HG03139 (cell line): ENCODE results near the gene GNRH2.
"Not testable (repeated sequence)": the region's sequence is repeated elsewhere in the genome, so short reads cannot be mapped to it uniquely, and the experiment has no call there.

ENCODE experiments used
- ATAC-seq: cut with Tn5 transposase; IDR thresholded peaks from one replicate; pipeline ENCODE4 v1.9.1; 2021; ENCODE audit not compliant: unreplicated experiment

Gene GNRH2

GRCh38 chr20:3041854-3042409 is 1.5 kb upstream of the GNRH2 start:
- no peak for ATAC-seq

DNA sequence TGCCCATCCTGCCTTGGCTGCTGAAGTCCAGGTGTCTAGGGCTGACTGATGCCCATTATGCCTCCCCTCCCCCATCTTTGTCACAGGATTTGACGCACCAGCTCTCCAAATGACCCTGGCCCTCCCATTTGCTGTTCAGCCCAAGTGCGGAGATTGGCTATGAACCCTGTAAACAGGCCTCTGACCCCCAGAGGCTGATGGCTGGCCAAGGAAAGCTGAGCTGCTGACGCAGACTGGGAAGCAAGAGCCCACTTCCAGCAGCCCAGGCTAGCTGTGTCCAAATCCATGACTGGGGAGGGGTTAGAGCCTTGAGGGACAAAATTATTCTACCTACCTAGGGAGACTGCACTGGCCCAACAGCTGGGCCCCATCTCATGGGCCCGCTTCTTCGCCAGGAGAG is 797 bp upstream of the GNRH2 start:
- no peak for ATAC-seq

GRCh38 chr20:3044336-3044965 is 1.0 kb downstream of the GNRH2 start:
- ATAC-seq: no peak

- ATAC-seq: peak; percentile 39
Measured at GRCh38 chr20:3045042-3045815, 1.8 kb downstream of the GNRH2 start.

- ATAC-seq: peak; percentile 85
Measured at GRCh38 chr20:3045816-3046676, 2.6 kb downstream of the GNRH2 start, which contains the start of gene MRPS26. Gene MRPS26 (plus strand): TSS chr20:3046052. CDS start chr20:3046069, 17 bp downstream.

DNA sequence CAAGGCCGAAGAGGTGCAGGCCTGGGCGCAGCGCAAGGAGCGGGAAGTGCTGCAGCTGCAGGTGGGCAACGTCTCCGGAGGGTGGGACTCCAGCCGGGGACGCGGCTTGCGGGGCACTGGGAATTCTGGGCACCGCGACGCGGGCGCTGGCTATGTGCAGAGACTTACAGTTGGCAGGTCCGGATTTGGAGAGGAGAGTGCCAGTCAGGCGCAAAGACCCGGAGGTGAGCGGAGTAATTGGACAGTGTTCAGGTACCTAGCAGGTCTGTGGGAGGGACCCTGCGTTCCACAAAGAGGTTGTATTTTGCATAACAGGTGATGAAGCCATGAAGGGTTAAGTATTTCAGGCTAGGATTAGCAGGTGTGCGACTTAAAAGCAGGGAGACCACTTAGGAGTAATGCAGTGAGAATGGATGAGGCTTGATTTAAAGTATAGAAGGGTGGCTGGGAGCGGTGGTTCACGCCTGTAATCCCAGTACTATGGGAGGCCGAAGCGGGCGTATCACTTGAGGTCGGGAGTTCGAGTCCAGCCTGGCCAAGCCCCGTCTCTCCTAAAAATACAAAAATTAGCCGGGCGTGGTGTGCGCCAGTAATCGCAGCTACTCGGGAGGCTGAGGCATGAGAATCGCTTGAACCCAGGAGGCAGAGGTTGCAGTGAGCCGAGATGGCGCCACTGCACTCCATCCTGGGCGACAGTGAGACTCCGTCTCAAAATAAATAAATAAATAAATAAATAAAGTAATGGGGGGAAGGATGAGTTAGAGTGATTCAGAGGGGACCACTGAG is 3.4 kb downstream of the GNRH2 start:
- ATAC-seq: no peak

DNA sequence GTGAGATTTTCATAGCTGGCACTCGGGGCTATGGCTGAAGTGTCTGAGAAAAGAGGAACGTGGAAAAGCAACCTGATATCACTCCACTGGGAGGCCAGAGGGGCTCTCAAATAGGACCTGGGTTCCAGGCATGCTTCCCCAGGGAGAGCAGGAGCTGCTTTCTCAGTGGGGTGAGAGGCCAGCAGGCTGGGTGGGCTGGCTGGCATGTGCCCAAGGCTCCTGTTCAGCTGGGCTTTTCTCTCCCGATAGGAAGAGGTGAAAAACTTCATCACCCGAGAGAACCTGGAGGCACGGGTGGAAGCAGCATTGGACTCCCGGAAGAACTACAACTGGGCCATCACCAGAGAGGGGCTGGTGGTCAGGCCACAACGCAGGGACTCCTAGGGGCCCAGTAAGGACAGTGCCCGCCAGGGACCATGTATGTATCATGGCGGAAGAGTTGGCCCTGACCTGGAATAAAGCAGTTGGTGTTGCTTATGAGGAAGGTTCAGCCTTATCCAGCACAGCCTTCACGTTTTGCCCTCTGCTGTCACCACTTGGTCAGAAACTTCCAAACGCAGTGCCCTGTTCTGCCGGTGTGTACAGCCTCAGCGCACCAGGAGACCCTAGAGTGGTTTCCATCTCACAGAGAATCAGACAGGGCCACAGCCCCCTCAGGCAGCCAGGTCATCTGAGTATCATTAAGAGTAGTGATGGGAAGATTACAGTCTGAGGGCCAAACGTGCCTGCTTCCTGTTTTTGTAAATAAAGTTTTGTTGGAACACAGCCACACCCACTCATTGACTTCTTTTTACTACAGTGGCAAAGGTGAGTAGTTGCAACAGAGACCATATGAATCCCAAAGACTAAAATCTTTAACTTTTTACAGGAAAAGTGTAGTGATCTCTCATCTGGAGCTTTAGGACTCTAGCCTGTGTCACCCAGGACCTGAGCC is 4.3 kb downstream of the GNRH2 start:
- no peak for ATAC-seq

DNA sequence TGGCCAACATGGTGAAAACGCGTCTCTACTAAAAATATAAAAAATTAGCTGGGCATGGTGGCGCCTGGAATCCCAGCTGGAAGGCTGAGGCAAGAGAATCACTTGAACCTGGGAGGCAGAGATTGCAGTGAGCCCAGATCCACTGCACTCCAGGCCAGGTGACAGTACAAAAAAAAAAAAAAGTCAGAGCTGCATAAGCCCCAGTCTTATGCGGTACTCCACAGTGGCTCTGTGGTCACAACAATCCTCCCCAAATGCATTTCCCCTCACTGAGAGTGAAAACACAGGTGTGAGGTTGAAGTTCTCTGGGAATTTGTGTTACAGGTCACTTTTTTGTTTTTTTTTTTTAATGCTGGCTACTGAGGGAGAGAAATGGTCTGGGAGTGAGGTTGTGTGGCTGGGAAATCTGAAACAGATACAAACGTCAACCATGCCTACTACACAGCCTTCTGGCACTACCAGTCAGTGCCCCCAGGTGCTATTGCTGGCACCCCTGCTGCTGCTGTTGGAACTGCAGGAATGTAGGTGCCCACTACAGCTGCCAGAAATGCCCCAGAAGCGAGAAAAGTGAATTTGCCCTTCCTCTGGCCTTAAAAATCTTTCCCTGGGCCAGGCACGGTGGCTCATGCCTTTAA is 8.1 kb downstream of the GNRH2 start:
- no peak for ATAC-seq

DNA sequence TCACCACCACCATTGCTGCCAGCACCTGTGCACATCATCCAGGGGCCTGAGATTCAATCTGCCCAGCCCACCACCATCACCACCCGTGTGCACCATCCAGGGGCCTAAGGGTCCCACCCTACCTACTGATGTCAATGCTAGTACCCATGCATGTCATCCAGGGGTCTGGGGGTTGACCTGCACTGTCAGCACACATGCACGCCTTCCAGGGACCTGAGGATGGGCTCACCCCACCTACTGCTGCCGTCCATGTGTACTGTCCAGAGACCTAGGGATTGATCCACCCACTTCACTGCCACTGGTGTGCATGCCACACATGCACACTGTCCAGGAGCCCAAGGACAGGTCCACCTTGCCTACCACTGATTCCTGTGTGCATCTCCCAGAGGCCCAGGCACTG is 16.1 kb downstream of the GNRH2 start:
- ATAC-seq: no peak

DNA sequence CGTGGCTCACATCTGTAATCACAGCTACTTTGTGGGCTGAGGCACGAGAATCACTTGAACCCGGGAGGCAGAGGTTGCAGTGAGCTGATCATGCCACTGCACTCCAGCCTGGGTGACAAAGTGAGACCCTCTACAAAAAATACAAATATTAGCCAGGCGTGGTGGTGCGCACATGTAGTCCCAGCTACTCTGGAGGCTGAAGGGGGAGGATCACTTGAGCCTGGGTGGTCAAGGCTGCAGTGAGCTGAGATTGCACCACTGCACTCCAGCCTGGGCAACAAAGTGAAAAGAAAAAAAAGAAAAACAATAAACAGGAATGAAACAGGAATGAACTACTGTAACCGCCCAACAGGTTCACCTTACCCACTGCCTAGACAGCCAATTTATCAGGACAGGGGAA is 20.7 kb downstream of the GNRH2 start:
- not testable (repeated sequence) for ATAC-seq

DNA sequence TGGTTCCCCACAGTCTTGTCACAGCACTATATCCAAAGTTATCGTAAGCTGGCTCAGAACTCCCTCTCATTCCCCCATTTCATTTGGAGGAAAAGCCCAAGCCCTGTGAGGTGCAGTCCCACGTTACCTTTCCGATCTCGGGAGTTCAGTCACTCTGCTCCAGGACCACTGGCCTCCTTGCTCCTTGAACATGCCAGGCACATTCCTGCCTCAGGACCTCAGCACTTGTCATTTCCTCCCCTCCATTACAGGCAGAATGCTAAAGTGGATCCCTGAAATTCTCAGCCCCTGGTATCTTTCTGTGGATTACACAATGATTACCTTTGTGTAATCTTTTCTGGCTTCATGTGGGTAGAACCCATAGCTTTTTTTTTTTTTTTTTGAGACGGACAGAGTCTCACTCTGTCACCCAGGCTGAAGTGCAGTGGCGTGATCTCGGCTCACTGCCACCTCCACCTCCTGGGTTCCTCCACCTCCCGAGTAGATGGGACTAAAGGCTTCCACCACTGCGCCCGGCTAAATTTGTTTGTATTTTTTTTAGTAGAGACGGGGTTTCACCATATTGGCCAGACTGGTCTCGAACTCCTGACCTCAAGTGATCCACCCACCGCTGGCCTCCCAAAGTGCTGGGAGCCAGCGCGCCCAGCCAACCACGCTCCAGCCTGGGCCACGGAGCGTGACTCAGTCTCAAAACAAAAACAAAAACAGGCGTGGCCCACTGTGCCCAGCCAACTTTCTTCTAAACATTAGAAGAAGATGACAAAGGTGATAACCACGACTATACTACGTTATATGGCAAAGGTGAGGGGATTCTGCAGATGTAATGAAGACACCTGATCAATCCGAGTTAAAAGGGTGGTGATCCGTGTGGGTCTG is 24.0 kb downstream of the GNRH2 start:
- ATAC-seq: no peak

DNA sequence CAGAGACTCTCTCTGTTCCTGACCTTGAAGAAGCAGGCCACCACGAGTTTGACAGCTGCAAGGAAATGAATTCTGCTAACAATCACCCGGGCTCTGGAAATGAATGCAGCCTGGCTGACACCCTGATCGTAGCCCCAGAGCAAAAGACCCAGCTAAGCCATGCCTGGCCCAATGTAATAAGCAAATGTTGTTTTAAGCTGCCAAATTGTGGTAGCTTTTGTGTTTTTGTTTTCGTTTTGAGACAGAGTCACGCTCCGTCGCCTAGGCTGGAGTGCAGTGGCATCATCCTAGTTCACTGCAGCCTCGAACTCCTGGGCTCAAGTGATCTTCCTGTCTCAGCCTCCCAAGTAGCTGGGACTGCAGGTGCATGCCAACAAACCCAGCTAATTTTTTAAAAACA is 24.7 kb downstream of the GNRH2 start:
- ATAC-seq: no peak

GRCh38 chr20:3068986-3069900 is 25.8 kb downstream of the GNRH2 start:
- ATAC-seq: no peak

DNA sequence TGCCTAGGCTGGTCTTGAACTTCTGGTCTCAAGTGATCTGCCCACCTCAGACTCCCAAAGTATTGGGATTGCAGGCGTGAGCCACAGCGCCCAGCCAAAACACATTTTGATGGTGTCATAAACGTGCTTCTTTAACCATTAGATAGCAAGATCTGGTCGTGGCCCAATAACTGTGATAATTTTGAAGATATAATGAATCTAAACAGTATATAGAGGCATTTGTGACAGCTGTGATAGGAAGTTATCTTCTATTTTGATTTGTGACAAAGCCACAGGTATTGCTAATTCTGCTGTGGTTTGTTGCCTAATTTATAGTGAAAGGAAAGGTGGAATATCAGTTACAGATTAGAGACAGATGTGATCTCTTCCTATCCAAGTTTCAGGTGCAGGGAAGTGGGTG is 27.3 kb downstream of the GNRH2 start:
- no peak for ATAC-seq

GRCh38 chr20:3071266-3071609 is 27.8 kb downstream of the GNRH2 start:
- no peak for ATAC-seq

GRCh38 chr20:3071610-3072529 is 28.4 kb downstream of the GNRH2 start, which contains the start of gene OXT:
Gene OXT (plus strand): TSS chr20:3071620. CDS start chr20:3071656, 36 bp downstream.
- no peak for ATAC-seq
